ENCODE data around the gene SMAD3.

SMAD3 gene

DNA sequence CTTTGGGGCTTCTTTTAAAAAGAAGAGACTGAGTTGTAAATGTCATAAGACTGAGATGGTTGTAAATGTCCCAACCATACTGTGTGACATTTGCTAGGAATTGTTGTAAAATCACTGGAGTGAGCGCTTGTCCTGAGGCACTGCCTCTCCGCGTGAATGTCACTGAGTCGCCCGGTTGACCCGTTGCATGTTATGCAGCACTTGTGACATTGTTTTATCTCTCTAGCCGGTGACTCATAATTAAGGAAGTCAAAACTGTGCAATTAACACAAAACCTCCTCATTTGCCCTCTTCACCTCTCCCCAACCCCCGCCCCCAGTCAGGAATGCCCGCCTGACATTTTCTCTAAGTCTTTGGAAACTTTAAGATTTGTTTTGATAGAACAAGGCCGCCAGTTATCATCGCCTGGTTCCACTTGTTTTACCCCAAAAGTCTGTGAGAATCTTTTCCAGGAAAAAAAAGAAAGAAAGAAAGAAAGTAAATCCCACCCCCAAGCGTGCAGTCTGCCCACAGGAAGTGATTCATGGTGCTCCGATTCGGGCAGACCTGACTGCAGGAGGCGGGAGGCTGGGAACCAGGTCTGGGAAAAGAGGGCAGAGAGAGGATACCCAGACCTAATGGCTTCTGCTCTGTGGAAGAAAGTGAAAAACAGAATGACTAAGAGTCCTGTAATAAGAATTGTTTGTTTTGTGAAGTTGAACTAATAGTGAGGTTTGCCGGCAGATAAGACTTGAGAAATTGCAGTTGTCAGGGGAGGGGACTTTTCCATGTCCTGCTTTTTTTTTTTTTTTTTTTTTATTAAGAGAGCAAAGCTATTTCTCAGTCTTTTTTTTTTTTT, 84.8 kb downstream of the SMAD3 start (continued):
- TF ChIP-seq, protein P1, sequence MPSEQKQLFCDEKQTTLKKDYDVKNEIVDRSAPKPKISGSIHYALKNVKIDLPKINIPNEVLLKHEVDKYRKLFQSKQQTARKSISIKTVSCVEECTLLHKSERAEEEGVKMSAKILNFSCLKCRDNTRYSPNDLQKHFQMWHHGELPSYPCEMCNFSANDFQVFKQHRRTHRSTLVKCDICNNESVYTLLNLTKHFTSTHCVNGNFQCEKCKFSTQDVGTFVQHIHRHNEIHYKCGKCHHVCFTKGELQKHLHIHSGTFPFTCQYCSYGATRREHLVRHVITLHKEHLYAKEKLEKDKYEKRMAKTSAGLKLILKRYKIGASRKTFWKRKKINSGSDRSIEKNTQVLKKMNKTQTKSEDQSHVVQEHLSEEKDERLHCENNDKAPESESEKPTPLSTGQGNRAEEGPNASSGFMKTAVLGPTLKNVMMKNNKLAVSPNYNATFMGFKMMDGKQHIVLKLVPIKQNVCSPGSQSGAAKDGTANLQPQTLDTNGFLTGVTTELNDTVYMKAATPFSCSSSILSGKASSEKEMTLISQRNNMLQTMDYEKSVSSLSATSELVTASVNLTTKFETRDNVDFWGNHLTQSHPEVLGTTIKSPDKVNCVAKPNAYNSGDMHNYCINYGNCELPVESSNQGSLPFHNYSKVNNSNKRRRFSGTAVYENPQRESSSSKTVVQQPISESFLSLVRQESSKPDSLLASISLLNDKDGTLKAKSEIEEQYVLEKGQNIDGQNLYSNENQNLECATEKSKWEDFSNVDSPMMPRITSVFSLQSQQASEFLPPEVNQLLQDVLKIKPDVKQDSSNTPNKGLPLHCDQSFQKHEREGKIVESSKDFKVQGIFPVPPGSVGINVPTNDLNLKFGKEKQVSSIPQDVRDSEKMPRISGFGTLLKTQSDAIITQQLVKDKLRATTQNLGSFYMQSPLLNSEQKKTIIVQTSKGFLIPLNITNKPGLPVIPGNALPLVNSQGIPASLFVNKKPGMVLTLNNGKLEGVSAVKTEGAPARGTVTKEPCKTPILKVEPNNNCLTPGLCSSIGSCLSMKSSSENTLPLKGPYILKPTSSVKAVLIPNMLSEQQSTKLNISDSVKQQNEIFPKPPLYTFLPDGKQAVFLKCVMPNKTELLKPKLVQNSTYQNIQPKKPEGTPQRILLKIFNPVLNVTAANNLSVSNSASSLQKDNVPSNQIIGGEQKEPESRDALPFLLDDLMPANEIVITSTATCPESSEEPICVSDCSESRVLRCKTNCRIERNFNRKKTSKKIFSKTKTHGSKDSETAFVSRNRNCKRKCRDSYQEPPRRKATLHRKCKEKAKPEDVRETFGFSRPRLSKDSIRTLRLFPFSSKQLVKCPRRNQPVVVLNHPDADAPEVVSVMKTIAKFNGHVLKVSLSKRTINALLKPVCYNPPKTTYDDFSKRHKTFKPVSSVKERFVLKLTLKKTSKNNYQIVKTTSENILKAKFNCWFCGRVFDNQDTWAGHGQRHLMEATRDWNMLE (tag by site-specific recombination; conservative IDR thresholded peaks at IDR 0.05; ENCODE audit: low read depth) = peak; percentile 31; the same call in 1 of the 2 replicates
- TF ChIP-seq ZBTB7A (tag by site-specific recombination; IDR thresholded peaks at IDR 0.05; ENCODE audit: low read depth) (0 out of 2 replicates have a peak, but pooled peaks have one; percentile 36), TRIM28 (IDR thresholded peaks at IDR 0.05; ENCODE audit: borderline replicate concordance, low read length) (peak; percentile 65), ZNF391 (tag by site-specific recombination; IDR thresholded peaks at IDR 0.05; ENCODE audit: borderline replicate concordance, low read depth) (peak; percentile 93), ZNF404 (tag by site-specific recombination; IDR thresholded peaks at IDR 0.05) (no peak), ZNF658 (tag by site-specific recombination; IDR thresholded peaks at IDR 0.05) (no peak), GLI4 (tag by site-specific recombination; IDR thresholded peaks at IDR 0.05) (no peak), MZF1 (tag by site-specific recombination; IDR thresholded peaks at IDR 0.05; ENCODE audit: borderline replicate concordance) (no peak), ZBTB17 (tag by site-specific recombination; IDR thresholded peaks at IDR 0.05) (peak; percentile 98), SP2 (tag by site-specific recombination; IDR thresholded peaks at IDR 0.05) (peak; percentile 85), ZNF610 (tag by site-specific recombination; IDR thresholded peaks at IDR 0.05; ENCODE audit: borderline replicate concordance) (no peak), ZIC2 (tag by site-specific recombination; IDR thresholded peaks at IDR 0.05) (peak; percentile 58), ZNF791 (tag by site-specific recombination; IDR thresholded peaks at IDR 0.05) (no peak), ZNF416 (tag by site-specific recombination; IDR thresholded peaks at IDR 0.05) (no peak), ZNF311 (tag by site-specific recombination; IDR thresholded peaks at IDR 0.05; ENCODE audit: borderline replicate concordance) (no peak), ZNF830 (tag by site-specific recombination; IDR thresholded peaks at IDR 0.05; ENCODE audit: low read depth) (no peak), ZNF792 (tag by site-specific recombination; IDR thresholded peaks at IDR 0.05) (no peak), ZNF624 (tag by site-specific recombination; IDR thresholded peaks at IDR 0.05) (no peak)
- TF ChIP-seq, protein P2, sequence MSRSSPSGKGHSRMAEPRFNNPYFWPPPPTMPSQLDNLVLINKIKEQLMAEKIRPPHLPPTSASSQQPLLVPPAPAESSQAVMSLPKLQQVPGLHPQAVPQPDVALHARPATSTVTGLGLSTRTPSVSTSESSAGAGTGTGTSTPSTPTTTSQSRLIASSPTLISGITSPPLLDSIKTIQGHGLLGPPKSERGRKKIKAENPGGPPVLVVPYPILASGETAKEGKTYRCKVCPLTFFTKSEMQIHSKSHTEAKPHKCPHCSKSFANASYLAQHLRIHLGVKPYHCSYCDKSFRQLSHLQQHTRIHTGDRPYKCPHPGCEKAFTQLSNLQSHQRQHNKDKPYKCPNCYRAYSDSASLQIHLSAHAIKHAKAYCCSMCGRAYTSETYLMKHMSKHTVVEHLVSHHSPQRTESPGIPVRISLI (tag by site-specific recombination; IDR thresholded peaks at IDR 0.05) = peak; percentile 96
- TF ChIP-seq, protein P3, sequence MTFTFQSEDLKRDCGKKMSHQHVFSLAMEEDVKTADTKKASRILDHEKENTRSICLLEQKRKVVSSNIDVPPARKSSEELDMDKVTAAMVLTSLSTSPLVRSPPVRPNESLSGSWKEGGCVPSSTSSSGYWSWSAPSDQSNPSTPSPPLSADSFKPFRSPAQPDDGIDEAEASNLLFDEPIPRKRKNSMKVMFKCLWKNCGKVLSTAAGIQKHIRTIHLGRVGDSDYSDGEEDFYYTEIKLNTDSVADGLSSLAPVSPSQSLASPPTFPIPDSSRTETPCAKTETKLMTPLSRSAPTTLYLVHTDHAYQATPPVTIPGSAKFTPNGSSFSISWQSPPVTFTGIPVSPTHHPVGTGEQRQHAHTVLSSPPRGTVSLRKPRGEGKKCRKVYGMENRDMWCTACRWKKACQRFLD (tag by site-specific recombination; IDR thresholded peaks at IDR 0.05) = no peak
- TF ChIP-seq, protein P4, sequence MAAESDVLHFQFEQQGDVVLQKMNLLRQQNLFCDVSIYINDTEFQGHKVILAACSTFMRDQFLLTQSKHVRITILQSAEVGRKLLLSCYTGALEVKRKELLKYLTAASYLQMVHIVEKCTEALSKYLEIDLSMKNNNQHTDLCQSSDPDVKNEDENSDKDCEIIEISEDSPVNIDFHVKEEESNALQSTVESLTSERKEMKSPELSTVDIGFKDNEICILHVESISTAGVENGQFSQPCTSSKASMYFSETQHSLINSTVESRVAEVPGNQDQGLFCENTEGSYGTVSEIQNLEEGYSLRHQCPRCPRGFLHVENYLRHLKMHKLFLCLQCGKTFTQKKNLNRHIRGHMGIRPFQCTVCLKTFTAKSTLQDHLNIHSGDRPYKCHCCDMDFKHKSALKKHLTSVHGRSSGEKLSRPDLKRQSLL (tag by site-specific recombination; IDR thresholded peaks at IDR 0.05) = no peak
- TF ChIP-seq, protein P5, sequence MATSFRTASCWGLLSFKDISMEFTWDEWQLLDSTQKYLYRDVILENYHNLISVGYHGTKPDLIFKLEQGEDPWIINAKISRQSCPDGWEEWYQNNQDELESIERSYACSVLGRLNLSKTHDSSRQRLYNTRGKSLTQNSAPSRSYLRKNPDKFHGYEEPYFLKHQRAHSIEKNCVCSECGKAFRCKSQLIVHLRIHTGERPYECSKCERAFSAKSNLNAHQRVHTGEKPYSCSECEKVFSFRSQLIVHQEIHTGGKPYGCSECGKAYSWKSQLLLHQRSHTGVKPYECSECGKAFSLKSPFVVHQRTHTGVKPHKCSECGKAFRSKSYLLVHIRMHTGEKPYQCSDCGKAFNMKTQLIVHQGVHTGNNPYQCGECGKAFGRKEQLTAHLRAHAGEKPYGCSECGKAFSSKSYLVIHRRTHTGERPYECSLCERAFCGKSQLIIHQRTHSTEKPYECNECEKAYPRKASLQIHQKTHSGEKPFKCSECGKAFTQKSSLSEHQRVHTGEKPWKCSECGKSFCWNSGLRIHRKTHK (tag by site-specific recombination; IDR thresholded peaks at IDR 0.05) = no peak
- TF ChIP-seq, protein P6, sequence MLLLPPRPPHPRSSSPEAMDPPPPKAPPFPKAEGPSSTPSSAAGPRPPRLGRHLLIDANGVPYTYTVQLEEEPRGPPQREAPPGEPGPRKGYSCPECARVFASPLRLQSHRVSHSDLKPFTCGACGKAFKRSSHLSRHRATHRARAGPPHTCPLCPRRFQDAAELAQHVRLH (tag by site-specific recombination; IDR thresholded peaks at IDR 0.05) = no peak
- TF ChIP-seq, protein P7, sequence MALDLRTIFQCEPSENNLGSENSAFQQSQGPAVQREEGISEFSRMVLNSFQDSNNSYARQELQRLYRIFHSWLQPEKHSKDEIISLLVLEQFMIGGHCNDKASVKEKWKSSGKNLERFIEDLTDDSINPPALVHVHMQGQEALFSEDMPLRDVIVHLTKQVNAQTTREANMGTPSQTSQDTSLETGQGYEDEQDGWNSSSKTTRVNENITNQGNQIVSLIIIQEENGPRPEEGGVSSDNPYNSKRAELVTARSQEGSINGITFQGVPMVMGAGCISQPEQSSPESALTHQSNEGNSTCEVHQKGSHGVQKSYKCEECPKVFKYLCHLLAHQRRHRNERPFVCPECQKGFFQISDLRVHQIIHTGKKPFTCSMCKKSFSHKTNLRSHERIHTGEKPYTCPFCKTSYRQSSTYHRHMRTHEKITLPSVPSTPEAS (tag by site-specific recombination; IDR thresholded peaks at IDR 0.05) = 0 out of 2 replicates have a peak, but pooled peaks have one; percentile 6
- TF ChIP-seq, protein P8, sequence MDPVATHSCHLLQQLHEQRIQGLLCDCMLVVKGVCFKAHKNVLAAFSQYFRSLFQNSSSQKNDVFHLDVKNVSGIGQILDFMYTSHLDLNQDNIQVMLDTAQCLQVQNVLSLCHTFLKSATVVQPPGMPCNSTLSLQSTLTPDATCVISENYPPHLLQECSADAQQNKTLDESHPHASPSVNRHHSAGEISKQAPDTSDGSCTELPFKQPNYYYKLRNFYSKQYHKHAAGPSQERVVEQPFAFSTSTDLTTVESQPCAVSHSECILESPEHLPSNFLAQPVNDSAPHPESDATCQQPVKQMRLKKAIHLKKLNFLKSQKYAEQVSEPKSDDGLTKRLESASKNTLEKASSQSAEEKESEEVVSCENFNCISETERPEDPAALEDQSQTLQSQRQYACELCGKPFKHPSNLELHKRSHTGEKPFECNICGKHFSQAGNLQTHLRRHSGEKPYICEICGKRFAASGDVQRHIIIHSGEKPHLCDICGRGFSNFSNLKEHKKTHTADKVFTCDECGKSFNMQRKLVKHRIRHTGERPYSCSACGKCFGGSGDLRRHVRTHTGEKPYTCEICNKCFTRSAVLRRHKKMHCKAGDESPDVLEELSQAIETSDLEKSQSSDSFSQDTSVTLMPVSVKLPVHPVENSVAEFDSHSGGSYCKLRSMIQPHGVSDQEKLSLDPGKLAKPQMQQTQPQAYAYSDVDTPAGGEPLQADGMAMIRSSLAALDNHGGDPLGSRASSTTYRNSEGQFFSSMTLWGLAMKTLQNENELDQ (tag by site-specific recombination; IDR thresholded peaks at IDR 0.05; ENCODE audit: low read depth) = no peak
